HG03460 (cell line): ENCODE results near the gene CAMKK1.
"Not testable (repeated sequence)": the region's sequence is repeated elsewhere in the genome, so short reads cannot be mapped to it uniquely, and the experiment has no call there.

Experiments
- ATAC-seq: cut with Tn5 transposase; IDR thresholded peaks from one replicate; pipeline ENCODE4 v1.9.1; 2021; ENCODE audit not compliant: unreplicated experiment

Gene CAMKK1

GRCh38 chr17:3848229-3848835 lies 44.5 kb downstream of the CAMKK1 start:
- ATAC-seq = no peak

DNA sequence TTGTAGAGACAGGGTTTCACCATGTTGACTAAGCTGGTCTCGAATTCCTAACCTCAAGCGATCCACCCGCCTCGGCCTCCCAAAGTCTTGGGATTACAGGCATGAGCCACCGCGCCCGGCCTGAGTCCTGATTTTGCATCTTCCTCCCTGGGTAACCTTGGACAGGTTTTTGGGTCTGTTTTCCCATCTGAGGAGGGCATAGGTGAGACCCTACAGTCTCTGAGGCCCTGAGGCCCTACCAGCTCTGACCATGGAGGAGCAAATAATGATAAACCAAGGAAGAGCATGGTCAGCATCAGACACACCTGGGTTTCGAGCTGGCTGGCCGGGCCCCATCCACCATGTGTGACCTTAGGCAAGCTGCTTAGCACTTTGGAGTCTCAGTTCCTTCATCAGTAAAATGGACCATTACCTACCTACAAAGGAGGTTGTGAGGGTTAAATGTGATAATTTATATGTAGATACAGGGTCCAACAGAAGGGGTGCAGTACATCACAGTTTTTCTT lies 45.6 kb downstream of the CAMKK1 start:
- no peak for ATAC-seq

DNA sequence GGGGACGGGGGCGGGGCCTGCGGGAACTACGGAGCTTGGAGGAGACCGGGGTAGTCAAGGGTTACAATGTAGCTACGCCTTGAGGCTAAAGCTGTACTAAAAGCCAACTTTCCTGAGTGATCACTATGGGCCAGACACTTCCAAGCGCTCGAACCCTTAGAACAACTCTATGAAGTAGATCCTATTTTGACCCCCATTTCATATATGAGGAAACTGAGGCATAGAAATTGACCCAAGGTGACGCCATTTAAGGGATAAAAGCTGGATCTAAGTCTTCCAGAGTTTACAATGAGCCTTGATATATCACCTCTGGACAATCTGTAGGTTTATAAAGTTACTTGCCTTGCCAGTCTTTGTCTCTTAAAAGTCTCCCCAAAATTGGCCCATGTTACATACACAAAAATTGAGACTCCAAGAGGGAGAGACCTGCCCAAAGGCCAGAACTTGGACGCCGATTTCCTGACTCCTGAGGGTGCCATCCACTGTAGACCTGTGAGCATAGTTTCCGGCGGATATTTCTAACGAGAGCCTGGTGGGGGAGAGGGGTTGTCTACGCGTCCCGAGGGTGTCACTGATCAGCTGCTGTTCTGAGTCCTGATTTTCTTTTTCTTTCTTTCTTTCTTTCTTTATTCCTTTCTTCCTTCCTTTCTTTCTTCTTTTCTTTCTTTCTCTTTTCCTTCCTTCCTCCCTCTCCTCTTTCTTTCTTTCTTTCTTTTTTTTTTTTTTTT lies 46.3 kb downstream of the CAMKK1 start:
- no peak for ATAC-seq

DNA sequence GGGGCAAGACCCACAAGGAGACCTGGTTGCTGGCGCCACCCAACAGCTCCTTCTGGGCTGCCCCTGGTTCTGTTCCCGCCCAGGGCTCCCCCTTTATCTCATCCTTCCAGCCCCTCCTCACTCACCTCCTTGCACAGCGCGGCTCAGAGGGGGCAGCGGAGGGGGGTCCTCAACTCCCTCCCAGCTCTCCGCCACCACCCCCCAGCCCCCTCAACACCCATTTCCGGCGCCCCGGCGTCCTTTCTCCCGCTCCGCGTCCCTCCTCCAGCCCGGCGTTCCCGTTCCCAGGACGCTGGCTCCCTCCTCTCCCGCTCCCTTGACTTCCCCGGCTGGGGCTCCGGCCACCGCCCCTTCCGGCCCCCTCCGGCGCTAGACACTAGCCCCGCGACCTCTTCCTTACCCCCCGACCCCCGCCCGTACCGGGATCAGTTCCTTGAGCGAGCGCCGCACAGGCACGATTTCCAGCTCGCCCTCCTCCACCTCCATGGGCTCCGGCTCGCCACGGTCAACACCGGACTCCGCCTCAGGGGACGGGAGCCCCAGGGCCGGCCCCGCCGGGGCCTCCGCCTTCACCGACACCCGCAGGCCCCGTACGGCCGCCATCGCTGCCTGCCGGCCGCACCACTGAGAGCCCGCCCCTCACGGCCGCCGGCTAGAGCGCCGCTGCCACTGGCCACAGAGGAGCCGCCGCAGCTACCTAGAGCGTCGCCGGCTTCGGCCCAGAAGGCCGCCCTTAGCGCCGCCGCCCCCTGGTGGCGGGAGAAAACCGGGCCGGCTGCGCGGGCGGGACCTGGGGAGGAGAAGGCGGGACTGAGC lies 47.0 kb downstream of the CAMKK1 start, which contains the start of gene NCBP3:
Gene NCBP3 (minus strand): TSS at position 626 of the 816 bp plus-strand sequence. CDS start 23 bp downstream, at position 603.
- ATAC-seq = peak; percentile 93

- ATAC-seq = no peak
Measured at GRCh38 chr17:3845291-3845620, 47.6 kb downstream of the CAMKK1 start.

- not testable (repeated sequence) for ATAC-seq
Measured at GRCh38 chr17:3844556-3844955, 48.3 kb downstream of the CAMKK1 start.

DNA sequence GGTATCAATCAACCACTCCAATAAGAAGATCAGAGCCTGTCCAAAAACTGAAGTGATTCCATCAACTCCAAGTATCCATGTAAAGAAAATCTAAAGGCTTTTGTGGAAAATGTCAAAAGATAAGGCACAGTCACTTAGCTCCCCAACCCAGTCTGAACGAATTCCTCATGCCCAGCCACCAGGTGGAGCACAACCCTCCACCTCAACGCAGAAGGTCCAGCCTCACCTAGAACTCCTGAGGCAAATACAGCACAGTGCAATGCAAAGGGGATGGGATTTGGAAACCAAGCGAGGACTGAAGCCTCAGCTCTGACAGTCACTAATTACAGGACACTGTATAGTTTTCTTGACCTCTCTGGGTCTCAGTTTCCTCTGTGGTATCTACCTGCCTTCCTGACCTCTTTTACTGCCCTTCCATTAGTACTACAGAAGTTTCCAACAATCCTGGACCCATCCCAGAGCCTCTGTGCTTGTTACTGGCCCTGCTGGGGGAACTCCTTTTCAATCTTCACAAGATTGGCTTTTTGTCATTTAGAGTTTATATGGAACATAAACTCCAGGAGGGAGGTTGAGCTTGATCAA lies 48.8 kb downstream of the CAMKK1 start:
- ATAC-seq = no peak

- ATAC-seq = no peak
Measured at GRCh38 chr17:3838206-3838605, 54.6 kb downstream of the CAMKK1 start.

- no peak for ATAC-seq
Measured at GRCh38 chr17:3836551-3836950, 56.3 kb downstream of the CAMKK1 start.

DNA sequence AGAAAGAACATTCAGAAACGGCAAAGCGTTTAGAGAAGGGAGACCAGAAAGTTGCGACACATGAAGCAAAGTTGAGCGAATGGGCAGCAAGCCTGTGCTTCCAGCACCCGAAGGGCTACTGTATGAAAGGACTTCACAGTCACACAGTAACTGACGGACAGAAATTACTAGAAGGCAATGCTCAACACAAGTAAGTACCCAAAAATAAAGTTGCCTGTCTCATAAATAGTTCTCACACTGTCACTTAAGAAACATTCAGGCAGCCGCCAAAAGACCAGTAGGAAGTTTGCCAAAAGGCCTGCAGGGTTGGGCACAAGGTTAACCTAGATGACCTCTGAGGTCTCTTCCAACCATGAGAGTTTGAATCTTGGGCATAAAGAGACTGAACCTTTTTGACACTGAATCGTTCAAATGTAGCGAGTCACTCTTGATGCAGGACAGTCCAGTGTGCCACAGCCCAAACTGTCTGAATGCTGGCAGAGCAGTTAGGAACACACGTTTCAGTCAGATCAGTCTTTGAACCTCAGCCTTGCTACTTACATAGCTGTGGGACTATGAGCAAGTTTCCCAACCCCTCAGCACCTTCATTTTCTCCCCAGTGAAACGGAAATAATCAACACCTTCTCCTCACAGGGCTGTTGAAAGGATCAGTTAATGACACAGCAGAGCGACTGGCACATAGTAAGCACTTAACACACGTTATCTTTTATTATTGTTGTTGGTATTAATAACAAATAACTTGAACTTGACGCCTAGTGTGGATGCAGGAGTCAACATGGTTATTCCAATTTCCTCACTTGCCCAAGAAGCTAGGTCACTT lies 57.2 kb downstream of the CAMKK1 start:
- ATAC-seq = no peak

DNA sequence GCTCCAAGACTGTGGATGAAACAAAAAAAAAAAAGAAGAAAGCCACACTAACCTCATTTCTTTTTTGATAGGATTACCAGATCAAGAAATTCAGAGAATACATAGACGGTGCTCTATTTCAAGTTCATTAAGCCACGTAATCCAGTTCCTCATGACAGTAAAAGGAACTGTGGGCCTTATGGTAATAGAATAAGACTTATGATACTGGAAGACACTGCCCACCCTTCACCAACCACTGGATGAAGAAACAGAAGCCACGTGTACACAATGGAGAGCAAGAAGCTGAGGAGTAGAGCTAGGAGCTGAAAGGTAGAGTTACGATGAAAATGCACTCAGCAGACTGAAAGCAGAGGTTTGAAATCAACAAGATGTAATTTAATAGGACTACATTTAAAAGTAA lies 58.0 kb downstream of the CAMKK1 start:
- ATAC-seq = no peak

DNA sequence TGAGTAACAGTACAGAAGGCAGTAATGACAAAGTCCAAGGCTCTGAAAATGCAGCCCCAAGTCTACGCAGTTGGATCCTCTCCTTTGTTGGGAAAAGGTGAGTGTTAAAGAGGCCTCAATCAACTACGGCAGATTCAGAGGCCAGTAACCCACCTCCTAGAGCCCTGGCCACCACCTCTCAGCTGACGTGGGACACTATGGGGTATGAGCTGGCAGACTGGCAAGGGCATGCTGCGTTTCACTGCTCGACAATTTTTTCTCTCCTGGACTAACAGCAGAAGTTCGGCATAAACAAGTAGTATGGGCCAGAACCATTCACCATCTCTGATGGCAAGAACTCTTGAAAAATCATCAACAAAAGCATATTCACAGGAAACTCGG lies 64.0 kb downstream of the CAMKK1 start:
- ATAC-seq = no peak

DNA sequence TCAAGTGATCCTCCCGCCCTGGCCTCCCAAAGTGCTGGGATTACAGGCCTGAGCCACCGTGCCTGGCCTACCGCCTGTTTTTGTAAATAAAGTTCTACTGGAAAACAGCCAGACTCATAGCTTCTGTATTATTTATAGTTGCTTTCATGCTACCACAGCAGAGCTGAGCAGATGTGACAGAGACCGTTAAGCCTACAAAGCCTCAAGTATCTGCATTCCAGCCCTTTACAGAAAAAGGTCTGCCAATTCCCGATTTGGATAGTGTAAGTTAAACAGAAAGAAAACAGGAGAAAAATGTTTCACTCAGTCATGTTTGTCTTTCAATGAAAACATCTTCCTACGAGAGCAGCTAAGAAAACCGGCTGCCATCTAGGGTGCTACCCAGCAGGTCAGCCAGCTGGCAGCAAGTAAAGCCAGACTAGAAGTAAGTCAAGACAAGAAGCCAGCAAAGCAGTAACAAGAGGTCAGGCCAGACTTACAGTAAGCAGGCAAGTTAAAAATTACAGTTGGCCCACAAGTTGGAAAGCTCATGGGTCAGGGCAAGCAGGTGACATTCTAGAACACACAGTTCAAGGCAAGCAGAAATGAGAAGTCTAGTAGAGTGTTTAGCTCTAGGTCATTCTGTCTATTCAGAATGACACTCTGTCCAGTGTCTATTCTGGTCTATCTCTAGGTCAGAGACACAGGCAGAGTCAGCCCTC lies 64.6 kb downstream of the CAMKK1 start:
- ATAC-seq = no peak

DNA sequence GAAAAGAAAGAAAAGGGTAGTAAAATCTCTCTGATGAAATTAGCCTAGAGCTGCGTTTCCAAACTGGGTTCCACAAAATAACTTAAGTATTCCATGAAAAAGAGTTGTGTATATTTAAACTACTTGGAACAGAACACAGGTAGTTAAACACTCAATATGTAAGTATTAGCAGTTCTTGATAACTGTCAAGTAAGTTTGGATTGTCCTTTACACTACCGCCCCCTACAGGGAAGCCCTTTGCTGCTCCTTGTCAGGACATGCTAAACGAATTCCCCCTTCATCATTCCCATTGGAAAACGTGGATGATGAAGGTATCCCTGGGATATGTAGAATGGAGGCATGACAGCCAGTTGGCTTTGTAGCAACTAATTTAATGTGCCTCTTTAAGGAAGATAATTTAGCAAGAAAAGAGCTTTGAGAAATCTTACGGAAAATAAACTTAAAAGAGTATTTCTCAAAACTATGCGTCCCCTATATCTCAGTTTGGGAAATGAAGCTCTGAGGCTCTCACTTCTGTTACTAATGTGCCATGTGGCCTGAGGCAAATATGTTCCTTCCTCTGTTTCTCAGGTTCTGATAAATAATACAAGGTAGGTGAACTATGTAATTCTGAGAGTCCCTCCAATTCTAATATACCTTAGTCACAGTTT lies 65.6 kb downstream of the CAMKK1 start:
- no peak for ATAC-seq

DNA sequence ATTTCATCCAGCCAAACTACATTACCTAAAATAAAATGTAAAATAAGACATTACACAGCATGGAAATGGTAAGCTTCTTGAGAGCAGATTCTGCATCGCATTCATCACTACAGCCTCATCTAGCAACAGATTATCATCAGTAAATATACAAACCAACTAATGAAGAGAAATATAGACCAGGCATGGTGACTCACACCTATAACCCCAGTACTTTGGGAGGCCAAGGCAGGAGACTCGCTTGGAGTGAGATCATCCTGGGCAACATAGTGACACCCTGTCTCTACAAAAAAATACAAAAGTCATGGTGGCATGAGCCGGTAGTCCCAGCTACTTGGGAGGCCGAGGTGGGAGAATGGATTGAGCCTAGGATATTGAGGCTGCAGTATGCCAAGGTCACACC lies 66.7 kb downstream of the CAMKK1 start:
- no peak for ATAC-seq

DNA sequence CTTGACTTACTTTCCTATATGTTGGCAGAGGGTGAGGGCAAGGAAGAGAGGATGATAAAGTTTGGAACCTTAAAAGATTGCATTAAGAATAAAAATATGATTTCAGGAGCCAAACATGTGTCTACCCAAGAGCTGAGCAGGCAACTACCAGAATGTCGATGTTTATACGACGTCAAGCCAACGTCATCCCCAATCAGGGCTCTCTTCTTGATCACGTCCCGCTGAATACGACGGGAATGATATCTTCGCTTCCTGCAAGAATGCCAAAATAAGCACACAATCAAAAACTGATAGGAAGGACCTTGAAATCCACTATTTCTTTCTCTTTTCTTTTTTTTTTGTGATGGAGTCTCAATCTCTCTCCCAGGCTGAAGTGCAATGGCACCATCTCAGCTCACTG lies 71.8 kb downstream of the CAMKK1 start:
- ATAC-seq = no peak

- ATAC-seq = no peak
Measured at GRCh38 chr17:3818786-3819185, 74.1 kb downstream of the CAMKK1 start.

DNA sequence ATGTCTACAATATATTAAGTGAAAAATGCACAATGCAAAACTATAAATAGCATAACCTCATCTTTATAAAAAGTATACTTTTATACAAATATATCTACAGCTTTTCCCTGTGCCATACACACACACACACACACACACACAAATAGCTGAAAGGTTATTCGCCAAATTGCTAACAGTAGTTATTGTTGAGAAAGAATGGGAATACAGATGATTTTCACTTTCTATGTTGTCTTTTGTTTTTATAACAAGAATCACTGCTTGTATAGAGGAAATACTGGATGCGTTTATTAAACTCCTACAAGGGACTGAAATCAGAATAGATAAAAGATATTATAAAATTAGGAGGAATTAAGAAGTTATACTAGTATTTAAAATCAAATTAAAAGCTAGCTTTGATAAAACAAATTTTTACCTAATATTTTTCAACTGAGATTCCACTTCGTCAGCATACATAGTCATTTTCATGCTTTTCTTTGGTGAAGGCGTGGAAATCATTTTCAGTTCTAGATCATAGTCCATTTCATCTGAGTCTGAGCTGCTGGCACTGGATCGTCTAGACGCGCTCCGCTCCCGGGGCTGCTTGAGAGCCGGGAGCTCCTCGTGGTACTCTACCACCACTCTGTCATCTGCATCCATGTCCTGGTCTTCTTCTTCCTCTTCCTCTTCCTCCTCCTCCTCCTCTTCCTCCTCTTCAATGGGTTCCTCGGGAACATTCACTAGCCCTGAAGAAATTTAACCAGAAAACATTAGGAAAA lies 74.8 kb downstream of the CAMKK1 start:
- ATAC-seq = no peak

DNA sequence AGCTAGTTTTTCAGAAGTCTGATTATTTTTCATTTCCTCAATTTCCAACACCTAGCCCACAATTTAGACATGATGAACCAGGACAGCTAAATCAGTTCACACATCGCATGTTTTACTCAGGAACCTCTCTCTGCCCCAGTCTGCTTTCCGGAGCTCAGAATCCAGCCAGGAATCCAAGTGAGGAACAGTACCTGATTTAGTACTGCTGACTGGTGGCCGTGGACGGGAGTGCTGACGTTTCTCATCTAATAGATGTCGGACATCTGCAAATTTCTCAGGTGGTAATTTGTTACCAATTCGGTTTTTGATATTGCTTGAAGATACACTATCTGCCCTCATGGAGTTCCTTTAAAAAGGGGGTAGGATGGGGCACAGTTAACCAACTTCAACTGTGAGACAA lies 76.9 kb downstream of the CAMKK1 start:
- no peak for ATAC-seq
